Endodermal cell (in vitro differentiated cells): ENCODE measurements around the gene PI4KA. TPM values are rescaled to one million over a fixed set of nuclear protein-coding genes. Genes with fewer than 3 reads are reported as not detected.

Source experiments
- DNase-seq: peaks from one replicate; pipeline ENCODE4 v3.0.0-alpha.2; 2017
- H3K27ac ChIP-seq: 2 replicates; pipeline ENCODE4 v1.5.1; 2013; ENCODE audit warnings: mild to moderate bottlenecking, low read depth, low read length, moderate library complexity
- H3K27me3 ChIP-seq: 2 replicates; pipeline ENCODE4 v1.6.1; 2013; ENCODE audit warnings: mild to moderate bottlenecking, low read length, moderate library complexity; ENCODE audit not compliant: insufficient read depth, control insufficient read depth, poor library complexity, severe bottlenecking
- H3K36me3 ChIP-seq: 2 replicates; pipeline ENCODE4 v1.7.0; 2013; ENCODE audit warnings: mild to moderate bottlenecking, low read length, moderate library complexity; ENCODE audit not compliant: control insufficient read depth, insufficient read depth
- H3K4me1 ChIP-seq: one replicate; pipeline ENCODE4 v1.7.0; 2013; ENCODE audit warnings: low read length; ENCODE audit not compliant: control insufficient read depth, insufficient read depth
- H3K4me3 ChIP-seq: 2 replicates; pipeline ENCODE4 v1.5.1; 2013; ENCODE audit warnings: mild to moderate bottlenecking, low read length, moderate library complexity
- H3K9ac ChIP-seq: 2 replicates; pipeline ENCODE4 v1.6.1; 2013; ENCODE audit warnings: mild to moderate bottlenecking, low read length, moderate library complexity; ENCODE audit not compliant: poor library complexity, severe bottlenecking; ENCODE audit errors: extremely low read depth
- H3K9me3 ChIP-seq: 2 replicates; pipeline ENCODE4 v1.6.1; 2013; ENCODE audit warnings: mild to moderate bottlenecking, low read length, moderate library complexity; ENCODE audit not compliant: control insufficient read depth
- H3K27ac Mint-ChIP-seq: 2 replicates; pipeline ENCODE4 v1.8.0; 2020; ENCODE audit warnings: mixed read lengths
- H3K27me3 Mint-ChIP-seq: 2 replicates; pipeline ENCODE4 v1.8.0; 2021; ENCODE audit warnings: mild to moderate bottlenecking, mixed read lengths; ENCODE audit not compliant: insufficient read depth
- H3K36me3 Mint-ChIP-seq: 2 replicates; pipeline ENCODE4 v1.8.0; 2020; ENCODE audit warnings: low read depth, mixed read lengths
- H3K4me1 Mint-ChIP-seq: 2 replicates; pipeline ENCODE4 v1.8.0; 2020; ENCODE audit warnings: mixed read lengths
- H3K4me3 Mint-ChIP-seq: 2 replicates; pipeline ENCODE4 v1.8.0; 2020; ENCODE audit warnings: mild to moderate bottlenecking, moderate library complexity, mixed read lengths
- H3K9me3 Mint-ChIP-seq: 2 replicates; pipeline ENCODE4 v1.8.0; 2020; ENCODE audit warnings: mild to moderate bottlenecking, mixed read lengths
- CTCF ChIP-seq: fragments of 200-600 bp; sonication (generic); conservative IDR thresholded peaks from 2 replicates; pipeline ENCODE4 v1.5.0; 2021; ENCODE audit warnings: antibody characterized with exemption, mild to moderate bottlenecking
- WGBS, 2 experiments: methylation state at CpG; one replicate each; pipeline versions ENCODE4 v1.1.5 to v1.1.7; 2013; ENCODE audit warnings: missing lambda C conversion rate in 2 of 2, mixed read lengths in 1 of 2; ENCODE audit not compliant: insufficient coverage in 1 of 2, insufficient read length in 1 of 2; 5-methylcytosine and 5-hydroxymethylcytosine counted together
- total RNA-seq, 2 donors: library from RNA; stranded (reverse); fragmentation: NEBNext Ultra II Directional in 1 of 2; extraction: Animal tissue kit (Norgen Biotek cat#: 25700) in 1 of 2; gene quantifications; 2 replicates in 1 of 2; 3 replicates in 1 of 2; pipeline ENCODE4 v1.2.1, GENCODE V29; 2021

PI4KA gene
- total RNA-seq, 2 donors from 2014 or later: 49.0 to 62.0 TPM

DNA sequence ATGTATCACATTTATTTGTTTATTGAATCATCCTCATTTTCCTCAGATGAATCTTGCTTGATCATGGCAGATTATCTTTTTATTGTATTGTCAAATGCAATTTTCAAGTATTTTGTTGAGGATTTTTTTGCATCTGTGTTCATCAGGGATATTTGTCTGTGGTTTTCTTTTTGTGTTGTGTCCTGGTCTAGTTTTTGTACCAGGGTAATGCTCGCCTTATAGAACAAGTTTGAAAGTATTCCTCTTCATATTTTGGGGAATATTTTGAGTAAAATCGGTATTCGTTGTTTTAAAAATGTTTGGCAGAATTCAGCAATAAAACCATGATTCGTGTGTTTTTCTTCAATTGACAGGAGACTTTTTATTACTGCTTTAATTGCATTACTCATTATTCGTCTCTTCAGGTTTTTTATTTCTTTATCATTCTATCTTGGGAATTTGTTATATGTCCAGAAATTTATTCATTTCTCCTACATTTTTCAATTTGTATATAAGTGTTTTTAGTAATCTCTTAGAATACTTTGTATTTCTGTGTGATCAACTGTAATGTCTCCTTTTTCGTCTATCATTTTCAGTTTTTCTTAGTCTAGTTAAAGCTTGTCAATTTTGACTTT, 198.1 kb downstream of the PI4KA start:
- no peak for DNase-seq
- no peak overlapping the region for H3K27ac Mint-ChIP-seq
- Histone ChIP-seq H3K27ac (no peak overlapping the region), H3K9ac (no peak overlapping the region), H3K4me1 (no peaks in the 10 kb centered on the region), H3K27me3 (peaks cover 22% of the 10 kb centered on the region), H3K9me3 (no peaks in the 10 kb centered on the region), H3K36me3 (no peaks in the 10 kb centered on the region), H3K4me3 (no peak overlapping the region)
- H3K4me1 Mint-ChIP-seq: no peaks in the 10 kb centered on the region
- no peaks in the 10 kb centered on the region for H3K9me3 Mint-ChIP-seq
- TF ChIP-seq CTCF: no peak
- H3K4me3 Mint-ChIP-seq: no peak overlapping the region
- peaks cover 30% of the 10 kb centered on the region for H3K27me3 Mint-ChIP-seq
- 93% methylated on average over 3 to 5 of the region's 6 CpGs for WGBS, 2 experiments
- no peaks in the 10 kb centered on the region for H3K36me3 Mint-ChIP-seq

DNA sequence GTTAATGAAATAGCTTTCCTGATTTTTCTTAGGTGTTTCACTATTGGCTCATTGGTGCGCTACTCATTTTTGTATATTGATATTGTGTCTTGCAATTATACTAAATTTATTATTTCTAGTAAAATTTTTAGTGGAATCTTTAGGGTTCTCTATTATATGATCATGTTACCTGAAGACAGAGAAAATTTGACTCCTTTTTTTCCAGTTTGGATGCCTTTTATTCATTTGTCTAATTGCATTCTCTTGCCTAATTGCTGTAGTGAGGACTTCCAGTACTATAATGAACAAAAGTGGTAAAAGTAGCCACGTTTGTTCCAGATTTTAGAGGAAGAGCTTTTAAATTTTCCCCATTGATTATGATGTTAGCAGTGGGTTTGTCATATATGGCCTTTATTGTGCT, 198.7 kb downstream of the PI4KA start:
- no peak for DNase-seq
- TF ChIP-seq CTCF: no peak
- no peak overlapping the region for H3K27ac Mint-ChIP-seq
- H3K27me3 Mint-ChIP-seq: peaks cover 30% of the 10 kb centered on the region
- Histone ChIP-seq H3K27me3 (peaks cover 22% of the 10 kb centered on the region), H3K36me3 (no peaks in the 10 kb centered on the region), H3K27ac (no peak overlapping the region), H3K4me1 (no peaks in the 10 kb centered on the region), H3K9me3 (no peaks in the 10 kb centered on the region), H3K9ac (no peak overlapping the region), H3K4me3 (no peak overlapping the region)
- no peaks in the 10 kb centered on the region for H3K4me1 Mint-ChIP-seq
- WGBS, 2 experiments: 77 to 100% methylated on average over 1 of the region's 2 CpGs
- H3K9me3 Mint-ChIP-seq: no peaks in the 10 kb centered on the region
- no peaks in the 10 kb centered on the region for H3K36me3 Mint-ChIP-seq
- no peak overlapping the region for H3K4me3 Mint-ChIP-seq

GRCh38 chr22:20659258-20659657, 199.4 kb downstream of the PI4KA start:
- H3K27ac ChIP-seq: no peak overlapping the region
- H3K36me3 ChIP-seq: no peaks in the 10 kb centered on the region
- Mint-ChIP-seq H3K4me1 (no peaks in the 10 kb centered on the region), H3K27me3 (peaks cover 30% of the 10 kb centered on the region), H3K9me3 (no peaks in the 10 kb centered on the region), H3K4me3 (no peak overlapping the region), H3K36me3 (no peaks in the 10 kb centered on the region), H3K27ac (no peak overlapping the region)
- no peak overlapping the region for H3K9ac ChIP-seq
- H3K27me3 ChIP-seq: peaks cover 22% of the 10 kb centered on the region
- H3K4me3 ChIP-seq: no peak overlapping the region
- H3K4me1 ChIP-seq: no peaks in the 10 kb centered on the region
- no peak for DNase-seq
- no CpG with 5 or more reads among the region's 1 CpG for WGBS, 2 experiments
- TF ChIP-seq CTCF: no peak
- H3K9me3 ChIP-seq: no peaks in the 10 kb centered on the region
